ENCODE measurements around the gene LRP6. TPM values are rescaled to one million over a fixed set of nuclear protein-coding genes. Genes with fewer than 3 reads are reported as not detected.

LRP6 gene
- total and polyA plus RNA-seq, 2 of the 8 experiments (the other 6 are each of a cell fraction or from before 2014, with no cell fraction given), result 53.6 to 73.2 TPM

GRCh38 chr12:12270226-12270625 lies 3.4 kb upstream of the LRP6 start:
- POLR2A ChIA-PET (ENCODE audit: partially characterized antibody), result interaction anchor here (0.8 to 1.6 kb wide), 3 partner anchors 15 to 24 kb away, joined by 3 to 4 read pairs (median 3); no protein-coding TSS in a partner anchor

More at GRCh38 chr12:12270226-12270625, 3.4 kb upstream of the LRP6 start:
- Histone ChIP-seq H2BK5ac (ENCODE audit: low read depth, low read length) (no peak overlapping the region), H2BK20ac (ENCODE audit: low read length) (no peak overlapping the region), H3K14ac (ENCODE audit: insufficient read length) (no peak overlapping the region), H2BK120ac (replicated peaks; ENCODE audit: low read depth, low read length) (no peak overlapping the region), H3K4me2 (ENCODE audit: insufficient read depth in 1 of 2, low read depth in 2 of 2, low read length in 2 of 2) (no peak overlapping the region), H2BK15ac (ENCODE audit: low read length) (no peak overlapping the region), H3K79me2 (ENCODE audit: control insufficient read depth in 1 of 2, insufficient read depth in 2 of 2, low read length in 2 of 2) (peaks cover 8 to 14% of the 10 kb centered on the region in 2 experiments), H4K5ac (ENCODE audit: insufficient read length, low read depth, low read length) (no peak overlapping the region), H3K27me3 (replicated peaks in 1 of 4; ENCODE audit: control insufficient read depth in 3 of 4, extremely low read depth in 1 of 4, insufficient read depth in 3 of 4, low read length in 3 of 4) (no peaks in the 10 kb centered on the region), H4K91ac (replicated peaks; ENCODE audit: insufficient read length, low read length) (no peak overlapping the region), H2BK12ac (ENCODE audit: low read depth, low read length) (no peak overlapping the region), H4K20me1 (replicated peaks in 1 of 2; ENCODE audit: control insufficient read depth in 1 of 2, insufficient read depth in 2 of 2, low read length in 2 of 2) (peaks cover 5 to 8% of the 10 kb centered on the region in 2 experiments), H2AK5ac (ENCODE audit: low read depth, low read length) (no peak overlapping the region), H3K4ac (replicated peaks; ENCODE audit: insufficient read length, low read depth, low read length) (no peak overlapping the region), H3K9me3 (ENCODE audit: insufficient read depth in 2 of 2, low read depth in 1 of 2, low read length in 1 of 2) (no peaks in the 10 kb centered on the region), H4K8ac (ENCODE audit: extremely low read depth, insufficient read depth, low read length) (no peak overlapping the region), H3K9ac (replicated peaks in 1 of 4; ENCODE audit: extremely low read depth in 1 of 4, low read depth in 3 of 4, low read length in 3 of 4) (no peak overlapping the region), H3K23ac (ENCODE audit: insufficient read length) (no peak overlapping the region), H3K18ac (ENCODE audit: extremely low read depth, low read length) (no peak overlapping the region), H3K4me1 (replicated peaks in 1 of 4; ENCODE audit: control insufficient read depth in 3 of 4, insufficient read depth in 4 of 4, low read length in 3 of 4) (peaks cover 0 to 8% (median 1%) of the 10 kb centered on the region in 4 experiments; a peak in 6 of 7 replicates), H3K27ac (ENCODE audit: low read depth, low read length) (no peak overlapping the region), H3K36me3 (ENCODE audit: control insufficient read depth in 2 of 4, insufficient read depth in 4 of 4, low read length in 3 of 4) (no peaks in the 10 kb centered on the region), H3K23me2 (ENCODE audit: low read depth, low read length) (peaks cover 10% of the 10 kb centered on the region; the same call in 1 of the 2 replicates), H2AFZ (ENCODE audit: low read length) (no peak overlapping the region), H3K56ac (replicated peaks; ENCODE audit: insufficient read length, low read depth, low read length) (no peak overlapping the region), H3K79me1 (ENCODE audit: low read depth, low read length) (no peaks in the 10 kb centered on the region), H3K4me3 (ENCODE audit: extremely low read depth in 1 of 4, insufficient read depth in 2 of 4, low read depth in 3 of 4, low read length in 4 of 4) (no peak overlapping the region)
- WGBS, 2 experiments (ENCODE audit: extremely low coverage in 1 of 2, insufficient coverage in 1 of 2, insufficient read length in 1 of 2, insufficient replicate concordance in 2 of 2, low coverage in 1 of 2, low lambda C conversion rate in 2 of 2, missing lambda C conversion rate in 1 of 2), result 90% methylated on average over 6 of the region's 6 CpGs; no CpG with 5 or more reads in 1 of the 2 experiments
- CTCF ChIA-PET (ENCODE audit: partially characterized antibody), result interaction anchor here (1.1 to 1.8 kb wide), 5 partner anchors 50 to 199 kb away, joined by 3 to 6 read pairs (median 4); partner anchors contain the start of gene BCL2L14
- no peak for FAIRE-seq
- DNase-seq (ENCODE audit: low read depth in 1 of 2, low spot score in 2 of 2), result no peak
- TF ChIP-seq SUZ12 (IDR thresholded peaks at IDR 0.05; ENCODE audit: low read length) (no peak), GABPA (IDR thresholded peaks at IDR 0.05; ENCODE audit: borderline replicate concordance, insufficient read depth, low read length) (no peak), EP300 (IDR thresholded peaks at IDR 0.05; ENCODE audit: borderline replicate concordance in 1 of 2, low read depth in 2 of 2, low read length in 2 of 2) (no peak), KDM1A (IDR thresholded peaks at IDR 0.05; ENCODE audit: borderline replicate concordance, low read length) (no peak; the same call in 1 of the 2 replicates), POLR2A (IDR thresholded peaks at IDR 0.05; ENCODE audit: control extremely low read depth in 1 of 2, low read depth in 2 of 2, low read length in 2 of 2) (no peak), RFX5 (IDR thresholded peaks at IDR 0.05; ENCODE audit: borderline replicate concordance, low read depth, low read length) (no peak), NANOG (IDR thresholded peaks at IDR 0.05; ENCODE audit: insufficient read depth, low read depth, low read length, poor library complexity, severe bottlenecking) (no peak), KDM4A (IDR thresholded peaks at IDR 0.05; ENCODE audit: low read depth, low read length, severe bottlenecking) (no peak), JUN (IDR thresholded peaks at IDR 0.05; ENCODE audit: low read depth, low read length) (no peak), RXRA (IDR thresholded peaks at IDR 0.05; ENCODE audit: insufficient read depth, low read depth, low read length) (no peak), TAF7 (optimal IDR thresholded peaks at IDR 0.05; ENCODE audit: borderline replicate concordance, low read depth, low read length) (no peak)
- TF ChIP-seq, protein P1, sequence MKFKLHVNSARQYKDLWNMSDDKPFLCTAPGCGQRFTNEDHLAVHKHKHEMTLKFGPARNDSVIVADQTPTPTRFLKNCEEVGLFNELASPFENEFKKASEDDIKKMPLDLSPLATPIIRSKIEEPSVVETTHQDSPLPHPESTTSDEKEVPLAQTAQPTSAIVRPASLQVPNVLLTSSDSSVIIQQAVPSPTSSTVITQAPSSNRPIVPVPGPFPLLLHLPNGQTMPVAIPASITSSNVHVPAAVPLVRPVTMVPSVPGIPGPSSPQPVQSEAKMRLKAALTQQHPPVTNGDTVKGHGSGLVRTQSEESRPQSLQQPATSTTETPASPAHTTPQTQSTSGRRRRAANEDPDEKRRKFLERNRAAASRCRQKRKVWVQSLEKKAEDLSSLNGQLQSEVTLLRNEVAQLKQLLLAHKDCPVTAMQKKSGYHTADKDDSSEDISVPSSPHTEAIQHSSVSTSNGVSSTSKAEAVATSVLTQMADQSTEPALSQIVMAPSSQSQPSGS (IDR thresholded peaks at IDR 0.05; ENCODE audit: low read length), result no peak

All from H1 (cell line).